Muscle of back (tissue), 11 donors: Measurements from ENCODE around the gene ARHGAP23. TPM values are rescaled to one million over a fixed set of nuclear protein-coding genes. Genes with fewer than 3 reads are reported as not detected.
"Not testable (repeated sequence)": the region's sequence is repeated elsewhere in the genome, so short reads cannot be mapped to it uniquely, and the experiment has no call there.

Source experiments
- DNase-seq, 3 donors: peaks; one replicate each; pipeline versions ENCODE4 v3.0.0 to v3.0.0-alpha.2; 2013
- polyA plus RNA-seq, 10 donors: library from polyadenylated mRNA; unstranded; fragments of 120-200 nt; gene quantifications; one replicate each; pipeline ENCODE4 v1.2.1, GENCODE V29; 2013; ENCODE audit not compliant: insufficient read length in 10 of 10

The ARHGAP23 gene
- polyA plus RNA-seq, 10 donors, result 23.0 to 47.7 (median 31.3) TPM

DNA sequence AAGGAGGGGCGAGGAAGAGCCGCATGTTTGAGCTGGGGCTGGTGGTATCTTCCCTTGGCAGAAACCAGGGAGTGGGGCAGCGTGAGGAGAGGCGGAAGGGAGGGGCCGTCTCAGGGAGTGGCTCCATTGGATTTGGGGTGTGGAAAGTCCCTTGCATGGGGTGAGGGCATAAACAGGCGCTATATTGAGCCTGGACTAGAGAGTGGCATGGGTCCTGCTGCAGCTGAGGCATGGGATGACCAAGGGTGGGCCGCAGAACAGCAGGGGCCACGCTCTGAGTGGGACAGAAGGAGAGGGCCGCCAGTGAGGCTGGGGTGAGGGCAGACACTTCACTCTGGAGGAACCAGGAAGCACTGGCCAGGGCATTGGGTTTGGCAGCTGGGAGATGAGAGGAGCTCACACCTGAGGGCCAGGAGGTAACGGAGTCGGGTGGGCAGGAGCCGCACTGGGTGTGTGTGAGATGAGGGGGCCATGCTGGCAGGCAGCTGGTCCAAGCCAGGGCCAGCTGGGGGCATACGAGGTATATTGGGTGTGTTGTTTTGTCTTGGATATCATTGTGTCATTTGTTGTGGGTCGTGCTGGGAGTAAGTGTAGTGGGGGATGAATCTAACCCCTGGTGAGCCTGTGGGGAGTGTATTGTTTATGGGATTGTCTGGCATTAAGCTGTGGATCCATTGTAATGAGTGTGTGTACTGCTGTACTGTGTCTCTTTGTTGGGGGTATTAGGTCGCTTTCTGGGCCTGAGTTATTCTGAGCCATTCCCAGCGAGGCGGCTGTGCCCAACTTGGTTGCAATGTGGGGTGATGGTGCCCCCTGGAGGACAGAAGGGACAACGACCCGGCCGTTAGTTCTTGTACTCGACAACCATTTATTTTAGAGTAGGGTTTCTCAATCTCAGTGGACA, 56.2 kb downstream of the ARHGAP23 start:
- DNase-seq, result peak; percentile 40 to 73 (median 57)

DNA sequence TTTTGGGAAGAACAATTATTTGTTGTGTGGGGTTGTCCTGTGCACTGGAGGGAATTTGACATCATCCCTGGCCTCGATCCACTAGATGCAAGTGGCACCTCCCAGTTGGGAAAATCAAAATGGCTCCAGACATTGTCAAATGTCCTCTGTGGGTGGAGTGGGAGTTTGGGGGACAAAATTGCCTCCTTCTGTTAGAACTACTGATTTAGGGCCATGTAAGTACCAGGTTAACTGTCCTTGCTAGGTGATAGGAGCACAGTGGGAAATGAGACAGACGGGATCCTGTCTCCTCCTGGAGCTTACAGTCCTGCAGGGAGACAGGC, 56.8 kb downstream of the ARHGAP23 start:
- no peak for DNase-seq

DNA sequence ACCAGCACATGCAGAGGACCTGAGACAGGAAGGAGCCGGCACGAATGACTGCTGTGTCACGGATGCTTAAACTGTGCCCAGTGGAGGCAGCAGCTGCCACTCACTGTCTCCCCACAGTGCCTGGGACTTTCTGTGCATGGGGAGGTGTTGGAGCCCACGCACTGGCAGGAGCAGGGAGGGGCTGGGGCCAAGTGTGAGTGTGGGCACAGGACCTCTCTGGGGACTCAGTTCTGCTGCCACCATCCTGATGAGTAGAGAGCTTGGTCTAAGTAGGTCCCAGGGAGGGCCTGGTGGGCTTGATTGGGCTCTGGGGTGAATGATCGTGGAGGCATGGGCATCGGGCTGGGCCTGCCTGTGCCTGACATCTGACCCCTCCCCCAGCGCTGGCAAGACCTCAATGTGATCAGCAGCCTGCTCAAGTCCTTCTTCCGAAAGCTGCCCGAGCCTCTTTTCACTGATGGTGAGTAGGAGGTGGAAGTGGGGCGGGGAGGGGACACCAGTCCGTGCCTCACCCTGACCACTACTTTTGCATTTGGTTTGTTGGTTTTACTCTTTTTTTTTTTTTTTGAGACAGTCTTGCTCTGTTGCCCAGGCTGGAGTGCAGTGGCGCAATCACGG, 57.5 kb downstream of the ARHGAP23 start:
- not testable (repeated sequence) for DNase-seq

DNA sequence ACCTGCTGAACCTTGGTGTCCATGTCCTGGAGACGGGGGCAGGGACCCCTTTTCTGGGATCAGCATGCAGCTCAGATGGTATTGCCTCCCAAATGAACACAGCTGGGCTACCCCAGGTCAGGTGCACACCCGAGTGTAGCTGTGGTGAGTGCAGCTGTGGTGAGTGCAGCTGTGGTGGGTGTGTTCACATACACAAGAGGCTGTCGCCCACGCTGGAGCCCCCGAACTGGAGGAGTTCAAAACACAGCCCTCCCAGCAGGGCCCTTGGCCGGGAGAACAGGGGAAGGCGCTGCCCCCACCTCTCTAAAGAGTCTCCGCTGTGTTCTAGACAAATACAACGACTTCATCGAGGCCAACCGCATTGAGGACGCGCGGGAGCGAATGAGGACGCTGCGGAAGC, 61.5 kb downstream of the ARHGAP23 start:
- DNase-seq, result not testable (repeated sequence)

DNA sequence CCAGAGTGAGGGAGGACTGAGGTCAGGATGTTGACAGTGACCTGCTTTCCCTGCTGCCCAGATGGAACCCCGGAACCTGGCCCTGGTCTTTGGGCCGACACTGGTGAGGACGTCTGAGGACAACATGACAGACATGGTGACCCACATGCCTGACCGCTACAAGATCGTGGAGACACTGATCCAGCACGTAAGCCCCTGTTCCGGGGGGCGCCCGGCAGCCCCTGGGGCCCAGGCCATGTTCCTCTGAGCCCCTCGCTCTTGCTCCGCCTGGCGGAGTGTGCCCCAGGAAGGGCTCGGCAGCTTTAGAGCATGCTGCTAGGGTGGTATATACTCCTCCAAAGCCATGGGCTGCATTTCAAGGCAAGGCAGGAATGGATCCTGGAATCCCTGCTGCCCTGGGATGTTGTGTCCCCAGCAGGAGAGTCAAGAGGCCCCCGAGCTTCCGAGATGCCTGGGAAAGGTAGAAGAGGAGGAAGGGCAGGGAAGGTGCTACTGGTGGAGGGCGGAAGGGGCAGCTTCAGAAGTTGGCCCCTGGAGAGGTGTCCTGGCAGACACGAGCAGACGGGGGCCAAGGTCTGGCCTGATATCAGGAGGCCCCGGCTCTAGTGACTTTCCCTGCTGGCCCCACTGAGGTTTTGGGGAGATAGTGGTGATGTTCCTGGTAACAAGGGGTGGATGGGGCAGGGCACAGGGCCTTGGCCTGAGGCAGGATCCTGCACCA, 63.2 kb downstream of the ARHGAP23 start:
- DNase-seq, result not testable (repeated sequence)

DNA sequence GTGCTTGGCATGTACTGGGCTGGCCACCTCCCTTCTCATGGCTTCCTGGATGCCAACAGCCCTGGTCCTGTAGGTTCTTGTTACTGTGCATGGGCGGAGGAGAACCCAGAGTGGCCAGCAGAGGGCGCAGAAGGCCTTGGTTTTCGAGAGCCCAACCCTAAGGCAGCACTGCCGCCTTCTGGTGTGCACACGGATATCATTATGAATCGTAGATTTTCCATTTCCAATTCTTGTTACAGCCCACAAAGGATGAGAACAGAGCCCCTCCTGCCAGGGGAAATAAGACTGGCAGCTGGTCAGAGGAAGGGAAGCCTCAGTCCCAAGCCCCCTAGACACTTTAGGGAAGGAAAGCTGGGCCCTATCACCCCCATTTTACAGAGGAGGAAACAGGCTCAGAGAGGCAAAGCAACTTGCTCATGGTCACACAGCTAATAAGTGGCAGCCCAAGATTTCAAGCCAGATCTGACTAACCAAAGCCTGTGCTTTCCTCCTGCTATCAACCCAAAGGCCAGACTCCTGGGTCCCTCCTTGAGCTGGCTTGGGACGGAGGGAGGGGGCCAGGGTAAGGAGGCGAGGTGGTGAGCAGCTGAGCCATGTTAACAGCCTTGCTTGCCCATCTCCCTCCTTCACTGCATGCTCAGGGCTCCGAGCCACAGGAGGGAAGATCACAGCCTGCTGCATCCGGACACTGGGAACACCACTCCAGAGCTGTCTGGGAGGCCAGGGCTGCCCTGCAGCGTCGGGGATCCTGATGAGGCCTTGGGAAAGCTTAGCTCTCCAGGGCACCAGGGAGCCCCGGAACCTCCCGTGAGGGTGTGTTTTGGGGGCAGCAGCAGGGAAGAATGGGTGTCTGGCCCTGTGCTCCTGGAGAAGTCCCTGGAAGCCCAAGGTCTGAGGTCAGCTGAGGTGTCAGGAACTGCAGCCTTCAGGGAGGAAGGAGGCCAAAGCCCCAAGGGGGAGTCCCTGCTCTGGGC, 64.1 kb downstream of the ARHGAP23 start:
- DNase-seq, result peak; percentile 72 to 89 (median 85)

DNA sequence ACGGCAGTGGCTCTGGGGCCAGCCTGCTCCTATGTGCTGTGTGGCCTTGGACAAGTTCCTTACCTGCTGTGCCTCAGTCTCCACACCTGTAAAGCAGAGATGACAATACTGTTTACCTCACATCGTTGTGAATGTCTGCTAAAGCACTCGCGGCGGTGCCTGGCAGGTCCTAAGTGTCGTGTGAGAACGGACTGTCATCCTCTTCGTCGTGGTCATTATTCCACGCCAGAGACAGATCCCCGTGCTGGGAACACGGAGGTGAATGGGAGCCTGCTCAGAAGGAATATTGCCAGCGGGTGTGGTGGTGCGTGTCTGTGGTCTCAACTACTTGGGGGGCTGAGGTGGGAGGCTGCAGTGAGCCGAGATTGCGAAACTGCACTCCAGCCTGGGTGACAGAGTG, 65.9 kb downstream of the ARHGAP23 start:
- DNase-seq, result not testable (repeated sequence)

DNA sequence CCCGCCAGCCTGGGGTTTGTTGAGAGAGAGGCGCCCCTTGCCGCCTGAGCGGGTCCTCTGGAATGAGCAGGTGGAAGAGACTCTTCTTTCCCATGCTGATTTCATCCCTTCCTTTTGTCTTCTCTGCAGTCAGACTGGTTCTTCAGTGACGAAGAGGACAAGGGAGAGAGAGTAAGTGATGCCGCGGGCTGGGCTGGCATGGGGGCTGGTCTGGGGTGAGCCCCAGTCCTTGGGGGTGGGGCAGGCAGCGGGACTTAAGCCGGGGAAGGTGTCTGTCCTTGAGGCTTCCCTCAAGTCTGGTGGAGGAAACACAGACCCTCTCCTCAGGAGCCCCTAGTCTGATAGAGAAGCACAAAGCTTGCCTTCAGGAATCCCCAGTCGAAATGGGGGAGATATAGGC, 69.4 kb downstream of the ARHGAP23 start:
- DNase-seq, result not testable (repeated sequence)

DNA sequence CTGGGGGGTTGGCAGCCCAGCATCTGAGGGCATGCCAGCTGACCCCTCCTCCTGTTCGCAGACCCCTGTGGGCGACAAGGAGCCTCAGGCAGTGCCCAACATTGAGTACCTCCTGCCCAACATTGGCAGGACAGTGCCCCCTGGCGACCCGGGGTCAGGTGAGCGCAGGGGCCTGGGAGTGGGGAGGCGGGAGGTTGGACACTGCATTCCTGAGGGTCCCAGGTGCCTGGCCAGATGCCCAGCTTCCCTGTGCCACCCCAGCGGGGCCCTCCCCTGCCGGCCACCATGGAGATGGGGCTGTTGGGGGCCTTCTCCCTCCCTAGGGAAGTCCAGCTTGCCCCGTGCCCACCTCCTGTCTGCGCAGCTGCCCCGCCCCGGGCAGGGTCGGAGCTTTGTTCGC, 70.1 kb downstream of the ARHGAP23 start:
- no peak for DNase-seq

DNA sequence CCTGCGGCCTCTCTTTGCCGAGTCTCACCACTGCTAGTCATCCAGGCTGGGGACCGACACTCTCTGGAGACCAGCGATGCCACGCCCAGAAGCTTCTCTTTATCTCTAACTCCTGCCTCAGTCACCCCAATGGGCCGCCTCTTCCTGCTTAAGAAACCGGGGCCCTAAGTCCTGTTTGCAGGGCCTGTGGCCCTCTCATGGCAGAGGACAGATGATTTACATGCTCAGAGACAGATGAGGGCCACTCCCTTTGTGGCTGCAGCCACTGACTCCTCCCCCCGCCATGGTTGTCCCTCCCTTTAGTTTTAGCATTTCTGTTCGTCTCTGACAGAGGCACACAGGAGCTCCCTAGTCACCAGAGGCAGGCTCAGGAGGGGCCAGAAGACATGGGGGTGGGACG, 71.0 kb downstream of the ARHGAP23 start:
- not testable (repeated sequence) for DNase-seq

DNA sequence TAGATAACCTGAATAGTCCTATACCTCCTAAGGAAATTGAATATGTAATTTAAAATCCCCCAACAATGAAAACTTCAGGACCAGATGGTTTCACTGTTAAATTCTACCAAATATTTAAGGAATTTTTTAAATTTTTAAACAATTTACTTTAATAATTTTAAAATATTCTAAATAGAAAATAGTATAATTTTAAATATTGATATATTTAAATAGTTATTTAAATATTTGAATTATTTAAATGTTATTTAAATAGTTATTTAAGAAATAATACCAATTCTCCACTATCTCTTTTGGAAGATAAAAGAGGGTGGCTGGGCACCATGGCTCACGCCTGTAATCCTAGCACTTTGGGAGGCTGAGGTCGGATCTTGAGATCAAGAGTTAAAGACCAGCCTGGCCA, 73.5 kb downstream of the ARHGAP23 start:
- DNase-seq, result not testable (repeated sequence)

DNA sequence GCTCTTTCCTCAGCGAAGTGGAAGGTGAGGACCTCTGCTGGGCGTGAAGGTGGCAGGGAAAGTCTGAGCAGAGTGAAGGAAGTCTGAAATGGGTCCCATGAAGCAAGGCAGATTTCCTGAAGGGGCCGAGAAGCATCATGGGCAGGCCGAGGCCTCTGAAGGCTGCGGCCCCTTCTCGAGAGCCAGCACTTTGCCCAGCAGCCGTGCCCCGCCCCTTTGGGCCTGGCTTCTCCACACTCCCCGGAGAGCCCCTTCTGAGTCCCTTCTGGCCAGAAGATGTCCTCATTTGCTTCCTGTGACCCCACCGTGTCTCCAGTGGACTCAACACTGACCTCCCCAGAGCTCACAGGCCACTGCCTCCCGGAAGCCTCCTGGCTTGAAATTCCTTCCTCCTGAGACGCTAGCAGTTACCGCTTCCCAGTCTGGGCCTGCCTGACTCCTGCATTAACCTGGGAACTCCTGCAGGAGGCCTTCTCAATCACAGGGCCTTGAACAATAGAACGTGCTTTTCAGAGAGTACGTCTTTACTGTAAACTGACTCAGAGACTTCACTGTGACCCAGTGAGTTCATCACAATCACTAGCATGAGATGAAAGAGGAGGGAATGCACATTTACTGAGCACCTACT, 75.1 kb downstream of the ARHGAP23 start:
- not testable (repeated sequence) for DNase-seq

DNA sequence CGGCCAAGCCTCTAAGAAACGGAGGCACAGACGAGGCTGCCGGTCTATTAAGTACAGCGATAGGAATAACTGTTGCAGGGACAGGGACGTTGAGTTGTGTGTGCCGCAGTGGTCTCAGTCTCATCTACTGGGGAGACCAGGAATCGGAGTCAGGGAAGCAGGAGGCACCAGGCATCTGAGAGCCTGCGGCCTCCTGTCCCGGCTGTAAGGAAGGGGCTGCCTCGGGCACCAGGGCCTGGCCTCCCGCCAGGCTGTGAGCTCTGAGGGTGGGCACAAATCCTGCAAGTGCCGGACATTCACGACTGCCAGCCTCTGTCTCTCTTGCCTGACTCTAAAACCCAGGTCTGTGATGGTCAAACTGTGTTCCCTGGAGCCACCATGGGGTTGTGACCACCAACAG, 76.0 kb downstream of the ARHGAP23 start:
- no peak for DNase-seq

DNA sequence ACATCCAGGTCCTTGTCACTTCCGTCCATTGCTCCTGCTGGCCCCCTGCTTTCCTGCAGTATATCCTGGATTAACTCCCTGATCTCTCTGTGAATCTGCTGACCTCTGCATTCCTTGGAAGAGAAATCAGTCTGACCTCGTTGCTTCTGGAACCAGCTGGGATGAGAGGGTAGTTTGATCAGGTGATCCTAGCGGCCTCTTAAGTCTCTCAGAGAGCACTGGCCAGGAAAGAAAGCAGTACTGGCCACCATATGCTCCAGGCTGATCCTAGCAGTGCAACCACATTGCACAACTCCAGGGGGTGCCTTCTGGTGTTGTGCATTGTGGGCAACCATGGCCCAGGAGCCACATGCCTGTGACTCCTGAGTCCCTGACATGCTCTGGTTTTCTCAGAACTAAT, 79.2 kb downstream of the ARHGAP23 start:
- no peak for DNase-seq

DNA sequence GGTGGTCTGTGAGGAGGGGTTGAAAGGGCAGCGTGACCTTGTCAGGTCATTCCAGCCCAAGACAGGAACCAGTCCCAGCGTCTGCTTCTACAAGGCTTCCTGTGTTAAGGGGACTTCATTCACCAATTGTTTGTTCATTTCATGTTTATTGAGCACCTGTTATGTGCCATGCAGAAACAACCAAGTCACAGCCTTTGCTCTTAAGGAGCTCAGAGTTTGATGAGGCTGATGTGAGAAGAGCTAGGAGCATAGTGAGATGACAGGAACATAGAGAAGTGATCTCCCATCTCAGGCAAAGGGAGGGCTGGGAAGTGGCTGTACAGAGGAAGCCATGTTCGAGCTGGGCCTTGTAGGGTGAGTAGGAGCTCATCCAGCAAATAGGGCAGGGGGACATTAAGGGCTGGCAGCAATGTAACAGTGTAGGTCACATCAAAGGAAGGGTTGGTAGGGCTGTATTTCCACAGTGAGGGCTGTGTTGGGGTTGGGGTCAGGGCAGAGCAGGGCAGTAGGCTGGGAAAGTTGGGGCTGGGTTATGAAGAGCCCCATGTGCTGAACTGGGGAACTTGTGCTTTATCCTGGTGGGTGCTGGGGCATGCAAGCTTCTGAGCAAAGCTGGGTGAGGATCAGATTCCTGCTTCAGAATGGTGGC, 79.8 kb downstream of the ARHGAP23 start:
- no peak for DNase-seq

DNA sequence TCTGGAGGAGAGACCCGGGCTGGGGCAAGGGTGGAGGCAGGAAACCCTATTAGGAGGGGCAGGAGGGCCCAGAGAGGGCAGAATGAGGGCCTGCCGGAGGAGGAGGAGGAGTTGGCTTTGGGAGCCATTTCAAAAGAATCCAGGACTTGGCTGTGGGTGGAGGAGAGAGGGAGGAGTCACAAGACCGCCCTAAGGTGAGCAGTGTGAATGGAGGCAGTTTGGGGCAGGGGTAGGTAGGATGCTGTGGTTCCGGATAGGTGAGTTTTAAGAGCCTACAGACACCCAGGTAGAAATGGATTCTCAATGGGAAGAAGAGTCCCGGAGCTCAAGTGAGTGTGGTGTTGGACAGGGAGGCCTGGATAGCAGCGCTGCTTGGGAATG, 80.3 kb downstream of the ARHGAP23 start:
- no peak for DNase-seq

DNA sequence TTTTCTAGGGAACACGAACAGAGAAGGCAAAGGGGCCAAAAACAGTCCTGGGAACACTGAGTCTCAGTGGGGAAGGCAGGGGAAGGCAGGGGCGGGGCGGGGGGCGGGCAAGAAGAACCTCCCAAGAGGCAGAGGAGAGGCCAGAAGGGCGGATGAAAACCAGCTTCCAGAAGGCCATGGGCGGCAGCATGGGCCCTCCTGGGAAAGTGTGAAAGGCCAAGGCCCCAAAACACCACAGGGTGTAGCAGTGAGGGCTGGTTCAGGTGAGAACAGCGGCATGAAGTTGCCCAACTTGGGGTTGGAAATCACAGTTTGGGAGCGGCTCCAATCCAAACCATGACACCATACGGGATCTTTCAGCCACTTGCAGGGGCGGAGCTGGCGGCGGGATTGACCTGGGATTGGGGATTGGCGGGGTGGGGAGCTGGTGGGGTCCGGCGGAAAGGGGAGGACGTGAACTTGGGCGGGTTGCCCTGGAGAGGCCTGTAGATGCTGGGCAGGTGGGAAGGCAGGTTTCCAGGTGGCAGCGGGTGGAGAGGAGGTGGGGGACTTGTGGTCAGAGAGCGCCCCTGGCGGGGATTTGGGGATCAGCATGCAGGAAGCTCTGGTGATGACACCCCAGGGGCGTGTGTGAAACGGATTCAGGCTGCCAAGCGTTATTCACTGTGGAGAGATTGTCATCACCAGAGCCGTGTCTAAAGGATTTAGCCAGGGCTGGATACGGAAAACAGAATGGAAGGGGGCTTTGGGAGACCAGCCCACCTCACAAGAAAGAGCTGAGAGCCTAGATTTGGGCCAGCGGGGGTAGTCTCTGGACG, 80.9 kb downstream of the ARHGAP23 start:
- DNase-seq, result peak; percentile 82 to 89 (median 86)

DNA sequence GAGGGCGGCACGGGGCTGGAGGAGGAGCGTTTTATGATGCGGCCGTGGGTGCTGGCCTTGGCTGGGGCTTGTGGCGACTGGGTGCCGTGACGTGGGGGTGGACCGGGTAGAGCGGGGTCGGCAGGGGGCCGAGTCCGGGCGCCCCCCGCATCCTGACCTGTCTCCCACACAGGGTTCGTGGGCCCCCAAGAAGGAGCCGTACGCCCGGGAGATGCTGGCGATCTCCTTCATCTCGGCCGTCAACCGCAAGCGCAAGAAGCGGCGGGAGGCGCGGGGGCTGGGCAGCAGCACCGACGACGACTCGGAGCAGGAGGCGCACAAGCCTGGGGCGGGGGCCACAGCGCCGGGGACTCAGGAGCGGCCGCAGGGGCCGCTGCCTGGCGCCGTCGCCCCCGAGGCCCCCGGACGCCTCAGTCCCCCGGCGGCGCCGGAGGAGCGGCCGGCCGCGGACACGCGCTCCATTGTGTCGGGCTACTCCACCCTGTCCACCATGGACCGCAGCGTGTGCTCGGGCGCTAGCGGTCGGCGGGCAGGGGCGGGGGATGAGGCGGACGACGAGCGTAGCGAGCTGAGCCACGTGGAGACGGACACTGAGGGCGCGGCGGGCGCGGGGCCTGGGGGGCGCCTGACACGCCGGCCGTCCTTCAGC, 81.6 kb downstream of the ARHGAP23 start:
- DNase-seq, result peak in 1 of 3 donors; percentile 68
